Peyer's patch (tissue), 4 donors: ENCODE results near the gene ELFN2.

Source experiments
- CTCF ChIP-seq, 6 experiments: fragments of 450-650 bp in 4 of 6; fragments of 200-600 bp in 2 of 6; sonication (generic) in 1 of 6; IDR thresholded peaks; one replicate each; pipeline ENCODE4 v1.5.1; 2017 to 2019; ENCODE audit warnings: antibody characterized with exemption in 6 of 6, mild to moderate bottlenecking in 3 of 6, moderate library complexity in 1 of 6
- POLR2A ChIP-seq, 2 donors: fragments of 450-650 bp; IDR thresholded peaks; one replicate each; pipeline ENCODE4 v1.5.1; 2017; ENCODE audit warnings: antibody characterized with exemption in 2 of 2, mild to moderate bottlenecking in 2 of 2, moderate library complexity in 2 of 2

GRCh38 chr22:37413546-37413945 is 13.7 kb downstream of the ELFN2 start:
- TF ChIP-seq POLR2A (IDR thresholded peaks at IDR 0.05) (no peak), CTCF (IDR thresholded peaks at IDR 0.05) (no peak)
